Measurements from ENCODE around the gene EID3.
"Not testable (repeated sequence)": the region's sequence is repeated elsewhere in the genome, so short reads cannot be mapped to it uniquely, and the experiment has no call there.

EID3 gene

DNA sequence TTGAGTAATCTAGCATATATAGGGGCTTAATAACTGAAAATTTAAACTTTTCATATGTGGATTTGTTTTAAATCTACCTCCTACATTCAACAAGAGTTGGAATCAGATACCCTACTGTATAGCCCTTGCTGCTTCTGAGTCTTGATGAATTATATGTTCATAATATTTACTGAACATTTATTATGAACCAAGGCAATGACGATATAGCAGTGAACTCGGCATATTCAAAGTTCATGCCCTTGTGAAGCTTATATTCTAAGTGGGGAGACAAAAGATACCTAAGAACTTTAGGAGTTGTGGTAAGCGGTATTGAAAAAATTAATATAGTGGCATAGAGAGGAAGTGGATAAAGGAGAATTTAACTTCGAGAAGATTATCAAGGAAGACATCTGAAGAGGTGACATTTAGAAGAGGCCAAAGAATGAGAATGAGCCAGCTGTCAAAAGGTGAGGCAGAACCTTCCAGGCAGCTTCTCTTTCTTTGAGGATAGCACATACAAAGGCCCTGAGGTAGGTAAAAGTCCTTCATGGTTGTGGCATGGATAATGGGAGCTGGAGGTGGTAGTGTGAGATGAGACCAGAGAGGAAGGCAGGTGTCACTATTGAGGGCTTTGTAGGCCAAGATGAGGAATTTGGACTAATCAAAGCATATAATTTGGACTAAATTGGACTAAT lies 10.2 kb downstream of the EID3 start:
- DNase-seq (ENCODE audit: low spot score): no peak

DNA sequence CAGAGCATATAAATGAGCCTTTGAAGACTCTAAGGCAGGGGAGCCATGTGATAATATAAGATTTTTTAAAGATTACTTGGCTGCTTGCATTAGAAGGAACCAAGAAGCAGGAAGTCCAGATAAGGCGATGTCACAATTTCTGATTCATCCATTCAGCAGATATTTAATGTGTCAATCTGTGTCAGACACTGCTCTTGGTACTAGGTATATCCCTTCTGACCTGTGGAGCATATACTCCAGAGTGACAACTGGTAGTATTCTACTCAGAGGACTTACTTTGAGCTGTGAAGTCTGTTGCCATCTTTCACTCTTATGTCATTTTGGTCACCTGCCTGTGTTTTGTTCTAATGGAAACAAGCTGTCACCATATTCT lies 10.7 kb downstream of the EID3 start:
- no peak for DNase-seq (ENCODE audit: low spot score)

DNA sequence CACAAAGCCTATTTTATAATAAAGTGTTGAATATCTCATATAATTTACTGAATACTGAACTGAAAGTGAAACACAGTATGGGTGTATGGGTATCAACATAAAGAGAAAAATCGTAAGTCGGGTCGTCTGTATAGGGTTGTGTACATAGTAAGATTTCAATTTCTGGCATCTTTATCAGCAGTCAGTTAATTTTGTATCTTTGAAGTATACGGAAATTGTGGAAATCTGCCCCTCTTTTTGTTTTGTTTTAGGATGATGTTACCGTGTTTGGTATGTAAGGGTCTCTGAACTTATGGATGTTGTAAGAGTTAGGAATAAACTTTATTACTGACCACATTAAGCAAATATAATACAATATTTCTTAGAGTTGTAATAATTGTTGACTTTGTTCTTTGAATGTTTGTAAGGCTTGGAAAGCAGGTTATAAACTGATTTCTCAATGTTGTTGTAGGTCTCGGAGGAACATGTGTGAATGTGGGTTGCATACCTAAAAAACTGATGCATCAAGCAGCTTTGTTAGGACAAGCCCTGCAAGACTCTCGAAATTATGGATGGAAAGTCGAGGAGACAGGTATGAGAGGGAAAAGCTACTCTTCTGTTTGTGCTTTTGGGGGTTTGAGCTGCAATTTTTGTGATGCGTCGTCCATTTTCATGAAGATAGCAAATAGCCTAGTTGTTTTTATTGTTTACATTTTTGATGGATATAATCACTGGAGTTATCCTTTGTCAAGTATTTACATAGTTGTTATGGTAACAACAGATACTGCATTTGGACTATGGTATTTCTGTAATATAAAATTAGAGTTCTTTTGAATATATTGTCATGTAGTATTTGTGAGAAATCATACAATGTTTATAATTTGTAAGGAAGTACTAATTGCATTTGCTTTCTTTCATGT lies 12.0 kb downstream of the EID3 start:
- DNase-seq (ENCODE audit: low spot score): no peak

DNA sequence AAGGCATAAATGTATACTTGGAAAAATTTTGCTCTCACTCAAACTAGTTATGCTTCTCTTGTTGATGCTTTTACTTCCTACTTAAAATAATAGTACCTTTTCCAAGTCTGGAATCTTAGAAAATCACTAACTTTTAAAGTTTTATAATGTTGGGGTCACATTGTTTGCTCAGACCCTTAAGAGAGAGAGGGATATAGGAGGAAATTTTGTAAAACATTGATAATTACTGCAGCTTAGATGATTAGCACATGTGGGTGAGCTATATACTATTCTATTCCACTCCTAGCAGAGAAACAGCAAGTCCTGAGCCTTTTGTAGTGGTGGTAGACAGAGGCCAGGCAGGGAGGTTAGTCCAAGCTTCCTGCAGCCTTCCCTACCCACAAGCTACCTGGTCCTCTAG lies 13.4 kb downstream of the EID3 start:
- no peak for DNase-seq (ENCODE audit: low spot score)

DNA sequence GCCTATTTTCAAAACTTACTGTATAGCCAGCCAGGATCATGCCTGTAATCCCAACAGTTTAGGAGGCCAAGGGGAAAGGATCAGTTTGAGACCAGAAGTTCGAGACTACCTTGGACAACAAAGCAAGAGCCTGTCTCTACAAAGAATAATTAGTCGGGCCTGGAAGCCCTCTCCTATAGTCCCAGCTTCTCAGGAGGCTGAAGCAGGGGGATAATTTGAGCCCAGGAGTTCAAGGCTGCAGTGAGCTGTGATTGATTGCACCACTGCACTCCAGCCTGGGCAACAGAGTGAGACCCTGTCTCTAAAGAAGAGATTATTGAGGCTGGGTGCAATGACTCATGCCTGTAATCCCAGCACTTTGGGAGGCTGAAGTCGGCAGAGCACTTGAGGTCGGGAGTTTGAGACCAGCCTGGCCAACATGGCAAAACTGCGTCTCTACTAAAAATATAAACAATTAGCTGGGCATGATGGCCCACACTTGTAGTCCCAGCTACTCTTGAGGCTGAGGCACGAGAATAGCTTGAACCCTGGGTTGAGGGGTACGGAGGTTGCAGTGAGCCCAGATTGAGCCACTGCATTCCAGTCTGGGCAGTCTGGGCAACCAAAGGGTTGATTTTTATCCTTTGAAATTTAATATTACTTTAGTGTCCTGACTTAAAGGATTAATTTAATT lies 14.1 kb downstream of the EID3 start:
- no peak for DNase-seq (ENCODE audit: low spot score)

DNA sequence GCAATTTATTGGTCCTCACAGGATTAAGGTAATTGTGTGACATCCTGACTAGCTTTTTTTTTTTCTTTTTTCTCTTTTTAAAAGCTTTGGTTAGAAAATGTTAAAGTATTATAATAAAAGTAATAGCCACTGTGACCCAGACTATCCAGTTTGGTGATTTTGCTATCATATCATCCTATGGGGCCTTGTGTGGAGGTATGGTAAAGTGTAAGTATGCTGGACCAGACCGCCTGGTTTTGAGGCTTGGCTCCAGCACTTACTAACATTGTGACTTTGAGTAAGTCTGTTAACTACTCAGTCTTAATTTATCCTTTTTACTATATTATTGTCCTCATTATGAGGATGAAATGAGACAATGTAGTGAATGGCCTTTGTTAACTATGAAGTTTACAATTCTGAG lies 15.5 kb downstream of the EID3 start:
- DNase-seq (ENCODE audit: low spot score): no peak

DNA sequence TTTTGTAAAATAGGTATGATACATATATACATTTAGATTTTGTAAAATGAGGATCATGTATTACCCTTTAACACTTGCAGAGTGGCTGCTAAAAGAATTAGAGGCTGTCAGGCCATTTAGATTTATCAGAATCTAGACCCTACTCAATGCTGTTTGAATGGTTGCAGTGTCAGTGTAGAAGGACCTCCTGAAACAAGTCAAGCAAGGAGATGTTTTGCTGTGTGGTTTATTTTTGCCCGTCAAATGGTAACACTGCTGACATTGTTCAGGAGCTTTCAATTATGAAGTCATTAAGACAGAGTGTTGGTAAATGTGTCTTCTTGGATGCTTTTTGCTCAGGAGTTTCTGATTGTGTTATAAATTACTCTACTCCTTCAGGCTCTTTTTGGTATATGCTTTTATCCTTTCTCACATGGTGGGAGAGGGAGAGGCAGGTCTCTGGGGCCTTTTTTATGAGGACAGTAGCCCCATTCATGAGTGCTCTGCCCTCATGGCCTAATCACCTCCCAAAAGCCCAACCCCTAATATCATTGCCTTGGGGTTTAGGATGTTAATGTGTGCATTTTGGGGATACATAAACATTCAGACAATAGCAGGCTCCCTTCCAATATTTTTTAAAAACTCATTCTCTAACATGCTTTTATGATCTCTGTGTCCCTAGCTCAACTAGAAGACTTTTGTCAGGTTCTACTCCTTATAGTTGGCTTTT lies 16.5 kb downstream of the EID3 start:
- no peak for DNase-seq (ENCODE audit: low spot score)

DNA sequence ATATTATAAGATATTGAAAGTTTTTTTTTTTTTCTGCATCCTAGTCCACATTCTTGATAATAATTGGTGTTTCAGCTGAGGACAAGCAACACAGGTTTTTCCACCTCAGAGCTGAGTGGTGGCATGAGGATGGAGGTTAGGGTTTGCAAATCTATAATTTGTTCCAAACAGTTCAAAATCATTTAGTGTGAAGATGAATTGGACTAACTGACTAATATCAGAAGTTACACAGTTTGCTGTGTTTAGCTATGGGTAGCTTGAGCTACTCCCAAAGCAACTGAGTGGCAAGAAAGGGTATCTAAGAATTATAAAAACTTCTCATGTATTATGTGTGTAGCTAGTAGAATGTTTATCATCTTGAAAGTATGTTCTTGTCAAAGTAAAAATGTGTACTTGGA lies 17.1 kb downstream of the EID3 start:
- DNase-seq (ENCODE audit: low spot score): no peak

DNA sequence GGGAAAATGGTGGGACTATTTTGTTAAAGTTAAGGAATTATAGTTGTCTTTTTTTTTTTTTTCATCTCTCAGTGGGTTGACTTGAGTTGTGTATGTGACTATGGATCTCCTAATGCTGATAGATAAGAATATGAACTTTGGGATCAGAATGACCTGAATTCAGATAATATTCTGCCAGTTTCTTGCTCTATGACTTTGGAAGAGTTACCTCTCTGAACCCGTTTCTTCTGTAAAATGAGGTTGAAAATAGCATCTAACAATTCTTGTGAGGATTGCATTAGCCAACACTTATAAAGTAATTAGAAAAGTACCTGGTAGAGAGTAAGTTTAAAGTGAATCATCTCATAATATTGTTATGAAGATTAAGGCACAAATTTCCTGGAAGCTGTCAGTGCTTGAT lies 18.4 kb downstream of the EID3 start:
- DNase-seq (ENCODE audit: low spot score): no peak

DNA sequence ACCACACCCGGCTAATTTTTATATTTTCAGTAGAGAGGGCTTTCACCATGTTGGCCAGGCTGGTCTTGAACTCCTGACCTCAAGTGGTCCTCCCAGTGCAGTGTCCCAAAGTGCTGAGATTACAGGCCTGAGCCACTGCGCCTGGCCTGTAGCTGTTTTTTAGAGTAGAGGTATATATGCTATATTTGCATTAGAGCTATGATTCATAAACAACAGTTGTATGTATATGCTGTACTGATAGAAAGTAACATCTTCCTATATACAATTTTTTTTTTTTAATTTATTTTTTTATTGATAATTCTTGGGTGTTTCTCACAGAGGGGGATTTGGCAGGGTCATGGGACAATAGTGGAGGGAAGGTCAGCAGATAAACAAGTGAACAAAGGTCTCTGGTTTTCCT lies 19.0 kb downstream of the EID3 start:
- DNase-seq (ENCODE audit: low spot score): not testable (repeated sequence)

DNA sequence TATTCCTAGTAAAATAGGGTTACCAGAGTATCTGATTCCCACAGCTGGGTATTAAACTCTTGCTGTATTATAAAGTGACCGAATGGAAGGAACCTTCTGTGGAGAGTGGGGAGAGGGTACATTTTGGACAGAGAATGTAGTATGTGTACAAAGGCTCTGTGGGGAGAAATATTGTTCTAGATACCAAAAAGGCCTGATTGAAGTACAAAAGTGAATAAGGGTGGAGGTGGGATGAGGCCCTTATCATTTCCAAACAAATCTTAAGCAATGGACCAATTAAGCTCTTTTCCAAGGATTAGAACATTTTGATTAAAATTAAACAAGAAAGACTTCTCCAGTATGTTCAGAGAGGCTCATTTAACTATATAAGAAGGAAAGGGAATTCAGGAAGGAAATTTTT lies 20.4 kb downstream of the EID3 start:
- no peak for DNase-seq (ENCODE audit: low spot score)

DNA sequence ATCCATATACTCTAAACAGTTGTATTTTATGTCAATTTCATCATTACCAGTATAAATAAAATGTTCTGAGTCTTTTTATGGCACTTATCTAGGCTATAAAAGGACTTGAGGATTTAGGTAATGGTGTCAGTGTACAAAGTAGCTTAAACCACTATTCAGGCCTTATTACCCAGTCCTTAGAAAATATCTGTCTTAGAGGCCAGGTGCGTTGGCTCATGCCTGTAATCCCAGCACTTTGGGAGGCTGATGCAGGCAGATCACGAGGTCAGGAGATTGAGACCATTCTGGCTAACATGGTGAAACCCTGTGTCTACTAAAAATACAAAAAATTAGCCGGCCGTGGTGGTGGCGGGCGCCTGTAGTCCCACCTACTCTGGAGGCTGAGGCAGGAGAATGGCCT lies 24.7 kb downstream of the EID3 start:
- DNase-seq (ENCODE audit: low spot score): not testable (repeated sequence)

DNA sequence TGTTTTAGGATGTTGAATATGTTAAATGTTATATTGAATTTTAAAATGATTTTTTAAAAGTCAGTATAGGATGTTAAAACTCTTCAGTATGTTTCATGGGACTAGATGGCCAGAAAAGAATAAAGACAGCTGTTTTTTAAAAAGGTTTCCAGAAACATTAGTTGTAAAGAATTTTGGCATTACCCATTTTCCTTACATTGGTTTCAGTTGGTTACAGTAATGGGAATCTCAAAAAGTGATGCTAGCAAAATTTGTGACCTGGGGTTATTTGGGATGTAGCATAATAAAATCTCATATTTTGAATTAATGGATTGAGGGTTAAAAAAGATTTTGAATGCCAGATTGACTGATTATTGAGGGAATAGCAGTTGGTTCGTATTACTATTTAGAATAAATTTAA lies 25.3 kb downstream of the EID3 start:
- DNase-seq (ENCODE audit: low spot score): no peak

DNA sequence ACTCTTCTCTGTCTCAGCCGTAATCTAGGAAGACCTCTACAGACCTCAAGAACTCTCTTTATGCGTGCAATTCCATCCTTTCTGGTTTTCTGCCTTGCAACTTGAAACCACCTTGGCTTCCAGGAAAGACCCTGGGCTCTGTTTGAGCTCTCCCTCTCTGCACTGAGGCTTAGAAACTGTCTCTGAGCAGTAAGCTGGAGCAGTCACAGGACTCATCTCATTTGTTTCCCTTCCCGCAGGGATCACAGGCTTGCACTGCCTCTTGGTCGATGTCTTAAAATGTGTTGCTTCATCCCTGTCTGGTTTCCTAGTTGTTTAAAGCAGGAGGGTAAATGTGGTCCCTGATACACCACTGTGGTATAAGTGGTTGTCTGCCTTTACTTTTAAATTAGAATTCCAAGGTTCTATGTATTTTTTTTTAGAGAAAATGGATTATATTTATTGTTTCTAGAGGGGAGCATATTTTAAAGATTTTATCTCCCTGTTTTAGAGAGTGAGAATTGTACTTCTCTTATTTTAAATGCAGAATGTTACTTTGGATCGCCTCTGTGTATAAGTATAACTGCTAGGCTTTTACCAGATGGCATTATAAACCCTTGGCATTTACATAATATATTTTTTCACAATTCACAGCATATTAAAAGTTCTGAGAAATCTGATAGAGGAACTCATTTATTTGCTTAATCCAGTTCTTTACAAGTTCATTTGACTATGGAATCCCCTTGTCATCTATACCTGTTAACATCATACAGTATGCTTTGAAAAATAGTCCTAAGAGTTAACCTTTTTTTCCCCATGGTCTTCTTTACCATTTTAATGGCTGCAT lies 26.4 kb downstream of the EID3 start:
- DNase-seq (ENCODE audit: low spot score): no peak

DNA sequence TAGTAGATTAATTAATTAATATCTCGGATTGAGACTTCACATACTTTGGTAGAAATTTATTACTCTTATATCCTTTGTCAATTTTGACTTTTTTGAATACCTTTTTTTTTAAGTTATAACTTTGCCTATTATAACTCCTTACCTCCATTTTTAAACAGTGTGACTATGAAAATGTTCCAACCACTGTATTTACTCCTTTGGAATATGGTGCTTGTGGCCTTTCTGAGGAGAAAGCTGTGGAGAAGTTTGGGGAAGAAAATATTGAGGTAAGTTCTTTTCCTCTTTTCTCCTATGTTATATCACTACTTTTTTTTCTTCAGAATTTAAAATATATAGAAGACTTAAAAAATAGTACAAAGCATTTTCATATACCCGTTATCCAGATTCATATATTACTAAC lies 27.8 kb downstream of the EID3 start:
- no peak for DNase-seq (ENCODE audit: low spot score)

DNA sequence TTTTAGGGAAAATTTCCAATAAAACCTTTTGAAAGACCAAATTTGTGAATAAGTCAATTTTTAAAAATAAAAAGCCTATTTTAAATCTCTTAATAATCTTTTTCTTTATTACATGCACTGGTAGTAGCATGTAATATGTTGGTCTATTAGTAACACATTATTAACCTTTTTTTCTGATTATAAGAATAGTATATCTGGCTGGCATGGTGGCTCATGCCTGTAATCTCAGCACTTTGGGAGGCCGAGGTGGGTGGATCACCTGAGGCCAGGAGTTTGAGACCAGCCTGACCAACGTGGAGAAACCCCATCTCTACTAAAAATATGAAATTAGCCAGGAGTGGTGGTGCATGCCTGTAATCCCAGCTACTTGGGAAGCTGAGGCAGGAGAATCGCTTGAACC lies 28.7 kb downstream of the EID3 start:
- not testable (repeated sequence) for DNase-seq (ENCODE audit: low spot score)

DNA sequence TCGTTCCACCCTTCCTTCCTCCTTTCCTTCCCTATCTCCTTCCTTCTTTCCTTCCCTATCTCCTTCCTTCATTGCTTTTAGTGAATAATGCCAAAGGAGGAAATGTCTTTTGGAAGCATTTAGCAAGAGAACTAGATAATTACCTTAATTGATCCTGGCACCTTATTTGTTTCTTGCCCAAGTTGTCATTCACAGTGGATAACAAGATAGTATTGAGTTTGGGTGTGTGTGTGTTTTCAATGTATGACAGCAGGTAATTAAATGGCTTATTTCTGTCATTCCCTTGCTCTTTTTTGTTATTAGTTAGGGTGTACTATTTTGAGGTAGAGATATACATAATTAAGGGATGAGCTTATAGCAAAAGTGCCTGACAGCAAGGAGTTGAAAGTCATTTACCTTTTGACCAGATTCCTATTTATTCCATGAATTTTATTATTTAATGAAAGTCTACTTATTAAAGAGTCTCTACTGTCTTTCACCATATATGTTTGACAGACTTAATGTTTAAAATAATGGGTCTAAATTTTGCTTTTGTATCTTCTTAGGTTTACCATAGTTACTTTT lies 30.2 kb downstream of the EID3 start:
- DNase-seq (ENCODE audit: low spot score): no peak

DNA sequence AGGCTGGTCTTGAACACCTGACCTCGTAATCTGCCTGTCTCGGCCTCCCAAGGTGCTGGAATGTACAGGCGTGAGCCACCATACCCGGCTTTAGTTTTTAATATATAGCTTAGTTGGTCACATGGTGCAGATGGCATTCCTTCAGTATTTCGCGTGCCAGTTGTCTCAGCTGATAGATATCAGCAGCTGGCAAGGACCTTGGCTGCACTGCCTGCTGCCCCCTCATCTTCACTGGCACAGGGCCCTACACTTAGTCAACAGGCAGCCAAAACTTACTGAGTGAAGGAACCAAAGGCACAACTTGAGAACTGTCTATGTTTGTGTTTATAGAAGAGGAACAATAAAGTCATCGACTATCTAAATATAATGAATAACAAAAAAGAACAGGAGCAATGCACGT lies 31.0 kb downstream of the EID3 start:
- no peak for DNase-seq (ENCODE audit: low spot score)

DNA sequence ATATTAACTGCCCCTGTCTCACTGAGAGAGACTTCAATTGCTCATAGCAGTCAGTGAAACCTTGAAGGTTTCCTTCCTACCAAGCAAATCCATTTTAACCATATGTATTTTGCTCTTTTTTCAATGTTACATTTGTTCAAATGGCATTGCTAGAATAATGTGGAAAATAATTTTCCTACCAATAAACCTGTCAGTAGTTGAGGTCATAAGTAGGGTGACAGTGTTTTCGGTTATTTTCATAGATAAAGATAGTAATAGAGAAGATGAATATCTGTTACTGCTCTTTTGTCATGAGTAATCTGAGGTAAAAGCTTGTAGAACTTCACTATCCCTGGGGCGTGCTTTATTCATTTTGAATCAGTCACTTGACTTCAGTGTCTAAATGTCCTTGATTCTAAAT lies 32.6 kb downstream of the EID3 start:
- DNase-seq (ENCODE audit: low spot score): no peak

DNA sequence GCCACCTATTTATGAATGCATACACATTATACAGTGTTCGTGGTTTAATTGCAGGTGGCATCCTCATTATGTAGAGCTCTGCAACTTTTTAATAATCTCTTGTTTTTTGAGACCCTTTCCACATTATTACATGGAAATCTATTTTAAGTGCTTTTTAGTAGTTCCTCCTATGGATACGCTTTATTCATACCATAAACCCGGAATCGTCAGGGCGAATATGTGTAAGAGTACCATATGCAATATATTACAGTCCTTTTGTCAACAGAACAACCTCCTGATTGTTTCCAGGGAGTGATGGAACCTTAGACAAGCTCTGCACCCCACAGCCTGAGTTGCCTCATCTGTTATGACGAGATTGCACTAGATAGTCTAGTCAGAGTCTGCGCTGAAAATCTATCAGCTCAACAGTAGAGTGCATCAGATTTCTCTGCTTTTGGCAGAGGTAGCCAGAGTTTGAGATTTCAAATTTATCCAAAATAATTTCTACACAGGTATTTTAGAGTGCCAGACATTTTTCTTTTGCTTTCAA lies 33.6 kb downstream of the EID3 start:
- DNase-seq (ENCODE audit: low spot score): no peak

DNA sequence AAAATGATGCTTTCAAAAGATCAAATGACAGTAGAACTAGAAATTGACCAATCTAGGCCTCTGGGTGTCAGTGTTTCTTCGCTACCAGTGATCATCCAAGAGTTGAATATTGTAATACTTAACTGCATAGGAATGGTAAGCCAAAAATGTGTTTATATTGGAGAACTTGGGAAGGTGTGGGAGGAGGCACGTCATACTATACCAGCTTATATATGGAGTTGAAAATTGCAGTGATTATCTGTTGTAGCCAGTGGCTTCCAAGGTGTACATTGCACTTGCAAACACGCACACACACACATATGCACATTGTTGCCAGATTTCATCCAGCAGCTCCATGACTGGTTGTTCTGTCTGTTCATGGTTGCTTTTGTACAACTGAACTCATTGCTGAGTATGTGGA lies 36.1 kb downstream of the EID3 start:
- DNase-seq (ENCODE audit: low spot score): no peak

All from left forelimb (tissue), 1 donor.